ENCODE data around the gene DHH. TPM values are rescaled to one million over a fixed set of nuclear protein-coding genes. Genes with fewer than 3 reads are reported as not detected.

DHH gene
- total RNA-seq, 1 donor from 2014 or later, result not detected

DNA sequence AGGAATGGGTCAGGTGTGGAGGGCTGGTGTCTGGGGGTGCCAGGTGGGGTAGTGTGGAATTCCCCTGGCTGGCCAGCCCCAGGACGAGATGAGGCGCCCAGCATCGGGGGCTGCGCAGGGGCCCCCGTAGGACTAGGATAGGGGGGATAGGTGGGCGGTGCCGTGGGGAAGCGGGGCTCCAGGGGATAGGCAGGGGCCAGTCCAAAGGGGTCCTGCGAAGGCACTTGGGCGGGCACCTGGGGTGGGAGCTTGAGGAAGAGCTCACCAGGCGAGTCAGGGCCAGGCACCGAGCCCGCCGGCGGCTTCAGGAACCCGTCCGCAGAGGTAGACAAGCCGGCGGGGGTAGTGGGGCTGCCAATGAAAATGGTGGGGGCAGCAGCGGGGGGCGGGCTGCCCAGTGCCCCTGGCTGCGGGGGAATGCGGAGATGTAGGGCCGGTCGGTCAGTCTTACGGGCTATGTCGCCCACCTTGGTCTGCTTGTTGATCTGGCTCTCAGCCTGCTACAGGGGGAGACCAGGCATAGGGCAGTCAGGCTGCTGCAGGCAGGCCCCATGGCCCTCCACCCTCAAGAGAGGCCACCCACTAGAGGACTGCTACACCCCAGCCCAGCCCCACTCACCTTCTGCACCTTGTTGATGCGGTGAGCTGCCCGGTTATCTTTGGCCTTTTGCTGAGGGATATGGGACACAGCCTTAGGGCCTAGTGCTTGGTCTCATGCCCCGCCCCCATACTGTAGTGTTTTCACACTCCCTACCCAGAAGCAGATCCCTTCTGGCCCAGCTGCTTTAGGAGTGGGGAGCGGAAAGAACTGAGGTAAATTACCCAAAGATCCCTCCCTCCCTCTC lies 53.3 kb downstream of the DHH start:
- H3K27me3 ChIP-seq (ENCODE audit: control insufficient read depth, insufficient read depth, low read length), result no peaks in the 10 kb centered on the region
- FAIRE-seq, result no peak
- no peak for DNase-seq (ENCODE audit: low read depth)
- peaks cover 70% of the 10 kb centered on the region for H3K36me3 ChIP-seq (ENCODE audit: control insufficient read depth, insufficient read depth, low read length)
- TF ChIP-seq, protein P1, sequence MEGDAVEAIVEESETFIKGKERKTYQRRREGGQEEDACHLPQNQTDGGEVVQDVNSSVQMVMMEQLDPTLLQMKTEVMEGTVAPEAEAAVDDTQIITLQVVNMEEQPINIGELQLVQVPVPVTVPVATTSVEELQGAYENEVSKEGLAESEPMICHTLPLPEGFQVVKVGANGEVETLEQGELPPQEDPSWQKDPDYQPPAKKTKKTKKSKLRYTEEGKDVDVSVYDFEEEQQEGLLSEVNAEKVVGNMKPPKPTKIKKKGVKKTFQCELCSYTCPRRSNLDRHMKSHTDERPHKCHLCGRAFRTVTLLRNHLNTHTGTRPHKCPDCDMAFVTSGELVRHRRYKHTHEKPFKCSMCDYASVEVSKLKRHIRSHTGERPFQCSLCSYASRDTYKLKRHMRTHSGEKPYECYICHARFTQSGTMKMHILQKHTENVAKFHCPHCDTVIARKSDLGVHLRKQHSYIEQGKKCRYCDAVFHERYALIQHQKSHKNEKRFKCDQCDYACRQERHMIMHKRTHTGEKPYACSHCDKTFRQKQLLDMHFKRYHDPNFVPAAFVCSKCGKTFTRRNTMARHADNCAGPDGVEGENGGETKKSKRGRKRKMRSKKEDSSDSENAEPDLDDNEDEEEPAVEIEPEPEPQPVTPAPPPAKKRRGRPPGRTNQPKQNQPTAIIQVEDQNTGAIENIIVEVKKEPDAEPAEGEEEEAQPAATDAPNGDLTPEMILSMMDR (IDR thresholded peaks at IDR 0.05; ENCODE audit: insufficient read depth, low read length, severe bottlenecking), result no peak
- no peak overlapping the region for H3K4me3 ChIP-seq (ENCODE audit: low read depth, low read length)

GRCh38 chr12:49040364-49040855 lies 54.2 kb downstream of the DHH start:
- no peak overlapping the region for H3K4me3 ChIP-seq (ENCODE audit: low read depth, low read length)
- TF ChIP-seq, protein P1 (IDR thresholded peaks at IDR 0.05; ENCODE audit: insufficient read depth, low read length, severe bottlenecking), result no peak
- FAIRE-seq, result no peak
- H3K36me3 ChIP-seq (ENCODE audit: control insufficient read depth, insufficient read depth, low read length), result peaks cover 62% of the 10 kb centered on the region
- no peaks in the 10 kb centered on the region for H3K27me3 ChIP-seq (ENCODE audit: control insufficient read depth, insufficient read depth, low read length)
- DNase-seq (ENCODE audit: low read depth), result no peak

- no peak for DNase-seq (ENCODE audit: low read depth)
- no peak for FAIRE-seq
- TF ChIP-seq, protein P1 (IDR thresholded peaks at IDR 0.05; ENCODE audit: insufficient read depth, low read length, severe bottlenecking), result no peak
- Histone ChIP-seq H3K36me3 (ENCODE audit: control insufficient read depth, insufficient read depth, low read length) (peaks cover 61% of the 10 kb centered on the region), H3K27me3 (ENCODE audit: control insufficient read depth, insufficient read depth, low read length) (no peaks in the 10 kb centered on the region), H3K4me3 (ENCODE audit: low read depth, low read length) (no peak overlapping the region)
These were observed 54.9 kb downstream of the DHH start for GRCh38 chr12:49039421-49040363.

GRCh38 chr12:49038291-49038955 lies 56.2 kb downstream of the DHH start:
- Histone ChIP-seq H3K27me3 (ENCODE audit: control insufficient read depth, insufficient read depth, low read length) (no peaks in the 10 kb centered on the region), H3K36me3 (ENCODE audit: control insufficient read depth, insufficient read depth, low read length) (peaks cover 57% of the 10 kb centered on the region), H3K4me3 (ENCODE audit: low read depth, low read length) (no peak overlapping the region)
- TF ChIP-seq, protein P1 (IDR thresholded peaks at IDR 0.05; ENCODE audit: insufficient read depth, low read length, severe bottlenecking), result no peak
- FAIRE-seq (peak; percentile 58), DNase-seq (ENCODE audit: low read depth) (no peak)

- peaks cover 55% of the 10 kb centered on the region for H3K36me3 ChIP-seq (ENCODE audit: control insufficient read depth, insufficient read depth, low read length)
- DNase-seq (ENCODE audit: low read depth) (no peak), FAIRE-seq (no peak)
- no peak overlapping the region for H3K4me3 ChIP-seq (ENCODE audit: low read depth, low read length)
- no peaks in the 10 kb centered on the region for H3K27me3 ChIP-seq (ENCODE audit: control insufficient read depth, insufficient read depth, low read length)
- TF ChIP-seq, protein P1 (IDR thresholded peaks at IDR 0.05; ENCODE audit: insufficient read depth, low read length, severe bottlenecking), result no peak
These were observed 56.7 kb downstream of the DHH start for GRCh38 chr12:49037947-49038237.

Data from bronchial epithelial cell (primary cell).